ENCODE results near the gene AIFM2. TPM values are rescaled to one million over a fixed set of nuclear protein-coding genes. Genes with fewer than 3 reads are reported as not detected.
"Not testable (repeated sequence)": the region's sequence is repeated elsewhere in the genome, so short reads cannot be mapped to it uniquely, and the experiment has no call there.

AIFM2 gene
- total RNA-seq, 1 donor from 2014 or later, result 10.6 TPM

DNA sequence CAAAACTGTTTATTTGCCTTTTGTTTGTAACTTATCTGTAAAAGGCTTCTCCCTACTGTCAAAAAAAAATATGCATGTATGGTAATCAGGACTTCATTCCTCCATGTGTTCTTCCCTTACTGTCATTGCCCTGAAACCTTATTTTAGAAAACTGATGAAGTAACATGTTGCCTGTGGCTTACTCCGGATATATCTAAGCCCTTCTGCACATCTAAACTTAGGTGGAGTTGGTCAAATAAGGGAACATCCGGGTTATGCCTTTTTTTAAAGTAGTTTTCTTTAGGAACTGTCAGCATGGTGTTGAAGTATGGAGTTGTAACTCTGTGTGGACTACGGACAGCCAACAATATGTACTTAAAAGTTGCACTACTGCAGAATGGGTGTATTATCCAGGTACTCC lies 31.5 kb upstream of the AIFM2 start:
- Histone ChIP-seq H3K4me1 (peaks cover 75% of the 10 kb centered on the region), H3K27me3 (no peaks in the 10 kb centered on the region), H3K27ac (no peak overlapping the region), H3K9me3 (no peaks in the 10 kb centered on the region), H3K36me3 (peaks cover 0 to 29% of the 10 kb centered on the region in 2 donors), H3K4me3 (no peak overlapping the region)
- no peak for TF ChIP-seq POLR2A (IDR thresholded peaks at IDR 0.05)
- TF ChIP-seq POLR2AphosphoS5 (IDR thresholded peaks at IDR 0.05; ENCODE audit: insufficient read depth in 1 of 2, low read depth in 1 of 2), result no peak
- no peak for TF ChIP-seq CTCF (IDR thresholded peaks at IDR 0.05)
- DNase-seq (ENCODE audit: extremely low spot score in 2 of 2), result no peak
- intact Hi-C loops (cut with DNase I), result no loop called here

- H3K27me3 ChIP-seq, result no peaks in the 10 kb centered on the region
- H3K4me3 ChIP-seq, result no peak overlapping the region
- intact Hi-C loops (cut with DNase I), result no loop called here
- peaks cover 68% of the 10 kb centered on the region for H3K4me1 ChIP-seq
- no peaks in the 10 kb centered on the region for H3K9me3 ChIP-seq
- H3K36me3 ChIP-seq, result peaks cover 0 to 35% of the 10 kb centered on the region in 2 donors
- no peak overlapping the region for H3K27ac ChIP-seq
- no peak for DNase-seq (ENCODE audit: extremely low spot score in 2 of 2)
- TF ChIP-seq POLR2A (IDR thresholded peaks at IDR 0.05) (no peak), CTCF (IDR thresholded peaks at IDR 0.05) (no peak), POLR2AphosphoS5 (IDR thresholded peaks at IDR 0.05; ENCODE audit: insufficient read depth in 1 of 2, low read depth in 1 of 2) (no peak)
These were observed 30.8 kb upstream of the AIFM2 start for GRCh38 chr10:70163448-70163847.

GRCh38 chr10:70162892-70163201 lies 30.2 kb upstream of the AIFM2 start:
- H3K4me1 ChIP-seq, result peaks cover 62% of the 10 kb centered on the region
- no peak for DNase-seq (ENCODE audit: extremely low spot score in 2 of 2)
- no peak for TF ChIP-seq CTCF (IDR thresholded peaks at IDR 0.05)
- no peak for TF ChIP-seq POLR2AphosphoS5 (IDR thresholded peaks at IDR 0.05; ENCODE audit: insufficient read depth in 1 of 2, low read depth in 1 of 2)
- TF ChIP-seq POLR2A (IDR thresholded peaks at IDR 0.05), result no peak
- peaks cover 0 to 39% of the 10 kb centered on the region in 2 donors for H3K36me3 ChIP-seq
- no peak overlapping the region for H3K4me3 ChIP-seq
- no peaks in the 10 kb centered on the region for H3K9me3 ChIP-seq
- H3K27me3 ChIP-seq, result no peaks in the 10 kb centered on the region
- H3K27ac ChIP-seq, result no peak overlapping the region
- intact Hi-C loops (cut with DNase I), result no loop called here

DNA sequence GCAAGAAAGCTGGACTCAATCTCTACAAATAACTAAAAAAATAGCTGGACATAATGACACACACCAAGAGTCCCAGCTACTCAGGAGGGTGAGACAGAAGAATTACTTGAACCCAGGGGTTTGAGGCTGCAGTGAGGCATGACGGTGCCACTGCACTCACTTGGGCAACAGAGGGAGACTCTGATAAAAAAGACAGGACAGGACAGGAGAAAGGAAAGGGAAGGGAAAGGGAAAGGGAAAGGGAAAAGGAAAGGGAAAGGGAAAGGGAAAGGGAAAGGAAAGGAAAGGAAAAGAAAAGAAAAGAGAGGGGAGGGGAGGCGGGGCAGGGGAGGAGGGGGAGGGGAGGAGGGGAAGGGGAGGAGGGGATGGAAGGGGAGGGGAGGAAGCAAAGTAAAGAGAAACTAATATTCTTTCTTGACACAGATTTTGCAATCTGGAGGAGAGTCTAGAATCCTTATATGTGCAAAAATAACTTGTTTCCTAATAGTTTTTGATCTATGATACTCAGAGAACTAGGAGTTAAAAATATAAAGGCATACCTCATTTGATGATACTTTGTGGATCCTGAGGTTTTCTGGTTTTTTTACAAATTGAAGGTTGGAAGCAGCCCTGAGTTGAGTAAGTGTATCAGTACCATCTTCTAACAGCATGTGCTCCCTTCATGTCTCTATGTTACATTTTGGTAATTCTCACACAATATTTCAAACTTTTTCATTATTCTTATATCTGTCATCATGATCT lies 29.7 kb upstream of the AIFM2 start:
- no peak overlapping the region for H3K27ac ChIP-seq
- intact Hi-C loops (cut with DNase I), result no loop called here
- H3K4me1 ChIP-seq, result peaks cover 57% of the 10 kb centered on the region
- no peaks in the 10 kb centered on the region for H3K27me3 ChIP-seq
- no peak overlapping the region for H3K4me3 ChIP-seq
- H3K9me3 ChIP-seq, result no peaks in the 10 kb centered on the region
- TF ChIP-seq POLR2AphosphoS5 (IDR thresholded peaks at IDR 0.05; ENCODE audit: insufficient read depth in 1 of 2, low read depth in 1 of 2) (no peak), POLR2A (IDR thresholded peaks at IDR 0.05) (no peak), CTCF (IDR thresholded peaks at IDR 0.05) (no peak)
- H3K36me3 ChIP-seq, result peaks cover 0 to 42% of the 10 kb centered on the region in 2 donors
- no peak for DNase-seq (ENCODE audit: extremely low spot score in 2 of 2)

DNA sequence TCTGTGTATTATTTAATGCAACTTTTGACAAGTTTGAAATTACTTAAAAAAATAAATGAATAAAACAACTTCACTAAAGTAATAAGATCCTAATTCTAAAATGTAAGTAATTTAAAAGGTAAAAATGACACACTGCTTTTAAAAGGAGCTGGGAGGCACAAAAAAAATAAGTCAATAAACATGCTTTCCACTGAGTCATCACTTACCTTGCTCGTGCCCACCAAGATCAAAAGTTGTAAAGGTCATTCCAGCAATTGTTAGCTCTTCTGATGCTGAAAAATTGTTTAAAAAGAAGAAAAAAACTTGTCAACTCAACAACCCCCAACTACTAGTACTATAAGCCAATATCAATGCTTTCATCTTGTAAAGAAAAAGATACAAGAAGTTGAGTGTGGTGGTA lies 28.2 kb upstream of the AIFM2 start:
- no peak overlapping the region for H3K4me3 ChIP-seq
- H3K36me3 ChIP-seq, result peaks cover 2 to 57% of the 10 kb centered on the region in 2 donors
- intact Hi-C loops (cut with DNase I), result no loop called here
- H3K27ac ChIP-seq, result no peak overlapping the region
- no peak for DNase-seq (ENCODE audit: extremely low spot score in 2 of 2)
- TF ChIP-seq CTCF (IDR thresholded peaks at IDR 0.05) (no peak), POLR2AphosphoS5 (IDR thresholded peaks at IDR 0.05; ENCODE audit: insufficient read depth in 1 of 2, low read depth in 1 of 2) (no peak), POLR2A (IDR thresholded peaks at IDR 0.05) (no peak)
- H3K9me3 ChIP-seq, result no peaks in the 10 kb centered on the region
- H3K27me3 ChIP-seq, result no peaks in the 10 kb centered on the region
- peaks cover 41% of the 10 kb centered on the region for H3K4me1 ChIP-seq

DNA sequence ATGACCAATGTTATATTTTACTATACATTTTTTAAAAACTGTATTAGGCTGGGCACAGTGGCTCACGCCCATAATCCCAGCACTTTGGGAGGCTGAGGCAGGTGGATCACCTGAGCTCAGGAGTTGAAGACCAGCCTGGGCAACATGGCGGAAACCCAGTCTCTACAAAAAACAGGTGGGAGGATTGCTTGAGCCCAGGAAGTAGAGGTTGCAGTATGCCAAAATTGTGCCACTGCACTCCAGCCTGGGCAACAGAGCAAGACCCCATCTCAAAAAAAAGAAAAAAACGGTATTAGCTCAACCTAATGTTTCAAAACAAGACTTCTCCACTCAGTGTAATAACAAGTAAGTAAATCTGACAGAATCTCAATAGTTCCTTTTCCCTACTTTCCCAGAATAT lies 26.7 kb upstream of the AIFM2 start:
- DNase-seq (ENCODE audit: extremely low spot score in 2 of 2); H3K27ac ChIP-seq; H3K27me3 ChIP-seq; H3K9me3 ChIP-seq; intact Hi-C loops (cut with DNase I); H3K4me3 ChIP-seq: not testable (repeated sequence)
- Histone ChIP-seq H3K36me3 (peaks cover 2 to 67% of the 10 kb centered on the region in 2 donors), H3K4me1 (peaks cover 33% of the 10 kb centered on the region)
